Measurements from ENCODE around the gene CREB5.

DNA sequence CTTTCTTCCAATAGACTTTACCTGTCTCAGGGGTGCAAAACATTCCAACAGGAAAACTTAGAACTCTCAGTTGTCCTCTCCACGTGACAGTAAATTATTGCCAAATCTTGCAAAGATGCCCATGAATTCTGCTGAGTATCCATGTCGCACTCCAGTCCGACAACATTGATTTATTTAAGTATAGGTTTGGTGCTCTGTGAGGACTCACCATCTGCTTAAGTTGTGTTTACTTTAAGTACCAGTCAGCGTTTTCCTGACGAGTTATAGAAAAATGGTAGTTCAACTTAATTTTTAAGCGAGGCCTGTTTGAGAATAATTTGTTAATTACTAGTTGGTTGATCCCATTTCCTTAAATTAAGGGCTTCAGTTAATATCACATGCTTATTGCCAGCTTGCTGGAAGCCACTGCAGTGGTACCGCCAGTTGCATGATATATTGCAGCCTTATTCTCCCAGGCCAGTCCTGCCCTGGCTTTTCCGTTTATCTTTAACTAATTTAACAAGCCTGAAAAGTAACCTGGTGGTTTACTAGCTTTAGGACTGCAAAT, 27.8 kb downstream of the CREB5 start:
- TF ChIP-seq POLR2A (IDR thresholded peaks at IDR 0.05) = no peak
- no peak for TF ChIP-seq POLR2AphosphoS5 (IDR thresholded peaks at IDR 0.05)

All from spleen (tissue), 3 donors.